Chondrocyte (in vitro differentiated cells): ENCODE data around the gene COX20. TPM values are rescaled to one million over a fixed set of nuclear protein-coding genes. Genes with fewer than 3 reads are reported as not detected.

ENCODE experiments used
- DNase-seq: peaks from one replicate; pipeline ENCODE4 v3.0.0; 2021; ENCODE audit warnings: mixed read lengths, low spot score
- H3K27ac Mint-ChIP-seq: one replicate; pipeline ENCODE4 v1.8.0; 2021; ENCODE audit warnings: mild to moderate bottlenecking, moderate library complexity, mixed read lengths; ENCODE audit not compliant: unreplicated experiment
- H3K27me3 Mint-ChIP-seq: 2 replicates; pipeline ENCODE4 v1.8.0; 2021; ENCODE audit warnings: low read depth, mixed read lengths
- H3K36me3 Mint-ChIP-seq: 2 replicates; pipeline ENCODE4 v1.8.0; 2021; ENCODE audit warnings: low read depth, mixed read lengths
- H3K4me1 Mint-ChIP-seq: 2 replicates; pipeline ENCODE4 v1.8.0; 2021; ENCODE audit warnings: low read depth, mild to moderate bottlenecking, mixed read lengths
- H3K4me3 Mint-ChIP-seq: one replicate; pipeline ENCODE4 v1.8.0; 2021; ENCODE audit warnings: mild to moderate bottlenecking, moderate library complexity, mixed read lengths; ENCODE audit not compliant: unreplicated experiment
- H3K9me3 Mint-ChIP-seq: 2 replicates; pipeline ENCODE4 v1.8.0; 2021; ENCODE audit warnings: low read depth, mixed read lengths
- CTCF ChIP-seq: fragments of 200-600 bp; sonication (generic); IDR thresholded peaks from 2 replicates; pipeline ENCODE4 v1.5.0; 2021; ENCODE audit warnings: antibody characterized with exemption, mild to moderate bottlenecking, moderate library complexity
- total RNA-seq: library from RNA; stranded (reverse); gene quantifications from 3 replicates; pipeline ENCODE4 v1.2.1, GENCODE V29; 2021

Gene COX20
- total RNA-seq, 1 donor from 2014 or later, result 36.6 TPM

DNA sequence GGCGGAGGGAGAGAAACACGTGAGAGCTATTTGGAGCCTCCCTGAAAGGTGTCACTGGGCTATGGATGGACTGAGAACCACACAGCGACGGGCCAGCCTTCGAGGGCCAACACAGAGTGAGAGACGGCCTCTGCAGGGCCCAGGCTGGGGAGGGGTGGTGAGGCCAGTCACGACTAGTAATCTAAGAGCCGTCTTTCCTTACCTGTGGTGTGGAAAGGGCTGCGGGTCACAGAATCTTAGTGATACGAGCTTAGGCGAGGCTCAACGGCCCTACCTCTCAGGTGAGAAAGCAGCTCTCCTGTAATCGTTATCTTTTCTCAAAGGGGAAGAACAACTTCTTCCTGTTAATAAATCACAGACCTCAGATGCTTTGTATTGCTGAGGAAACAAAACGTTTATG, 33.4 kb upstream of the COX20 start:
- no peaks in the 10 kb centered on the region for H3K36me3 Mint-ChIP-seq
- DNase-seq, result no peak
- H3K4me3 Mint-ChIP-seq, result no peak overlapping the region
- TF ChIP-seq CTCF, result no peak
- H3K27me3 Mint-ChIP-seq, result no peaks in the 10 kb centered on the region
- peaks cover 4% of the 10 kb centered on the region for H3K4me1 Mint-ChIP-seq
- no peak overlapping the region for H3K27ac Mint-ChIP-seq
- no peaks in the 10 kb centered on the region for H3K9me3 Mint-ChIP-seq

- Mint-ChIP-seq H3K4me3 (no peak overlapping the region), H3K27ac (no peak overlapping the region), H3K36me3 (no peaks in the 10 kb centered on the region), H3K9me3 (no peaks in the 10 kb centered on the region), H3K27me3 (no peaks in the 10 kb centered on the region), H3K4me1 (peaks cover 4% of the 10 kb centered on the region)
- no peak for DNase-seq
- no peak for TF ChIP-seq CTCF
These were observed 32.8 kb upstream of the COX20 start for GRCh38 chr1:244802556-244803239.

DNA sequence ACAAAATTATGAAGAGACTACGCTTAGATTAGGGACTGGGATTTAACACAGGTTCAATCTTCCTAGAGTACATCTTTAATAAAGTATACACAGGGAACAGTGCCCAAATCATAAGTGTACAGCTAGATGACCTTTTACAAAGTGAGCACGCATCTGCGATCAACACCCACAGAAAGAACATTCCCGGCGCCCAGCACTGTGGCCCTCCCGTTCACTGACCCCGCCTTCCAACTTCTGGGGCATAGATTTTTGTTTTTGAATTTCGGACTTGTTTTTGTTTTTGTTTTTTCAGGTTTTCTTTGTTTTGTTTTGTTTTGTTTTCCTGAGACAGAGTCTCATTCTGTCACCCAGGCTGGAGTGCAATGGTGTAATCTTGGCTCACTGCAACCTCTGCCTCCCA, 30.6 kb upstream of the COX20 start:
- H3K36me3 Mint-ChIP-seq, result no peaks in the 10 kb centered on the region
- TF ChIP-seq CTCF, result no peak
- H3K27ac Mint-ChIP-seq, result no peak overlapping the region
- H3K4me3 Mint-ChIP-seq, result no peak overlapping the region
- DNase-seq, result peak; percentile 13
- no peaks in the 10 kb centered on the region for H3K4me1 Mint-ChIP-seq
- no peaks in the 10 kb centered on the region for H3K9me3 Mint-ChIP-seq
- no peaks in the 10 kb centered on the region for H3K27me3 Mint-ChIP-seq

GRCh38 chr1:244807138-244807537, 28.3 kb upstream of the COX20 start:
- no peaks in the 10 kb centered on the region for H3K4me1 Mint-ChIP-seq
- no peak overlapping the region for H3K27ac Mint-ChIP-seq
- no peaks in the 10 kb centered on the region for H3K27me3 Mint-ChIP-seq
- DNase-seq, result no peak
- no peak overlapping the region for H3K4me3 Mint-ChIP-seq
- H3K36me3 Mint-ChIP-seq, result peaks cover 2% of the 10 kb centered on the region
- H3K9me3 Mint-ChIP-seq, result no peaks in the 10 kb centered on the region
- no peak for TF ChIP-seq CTCF

DNA sequence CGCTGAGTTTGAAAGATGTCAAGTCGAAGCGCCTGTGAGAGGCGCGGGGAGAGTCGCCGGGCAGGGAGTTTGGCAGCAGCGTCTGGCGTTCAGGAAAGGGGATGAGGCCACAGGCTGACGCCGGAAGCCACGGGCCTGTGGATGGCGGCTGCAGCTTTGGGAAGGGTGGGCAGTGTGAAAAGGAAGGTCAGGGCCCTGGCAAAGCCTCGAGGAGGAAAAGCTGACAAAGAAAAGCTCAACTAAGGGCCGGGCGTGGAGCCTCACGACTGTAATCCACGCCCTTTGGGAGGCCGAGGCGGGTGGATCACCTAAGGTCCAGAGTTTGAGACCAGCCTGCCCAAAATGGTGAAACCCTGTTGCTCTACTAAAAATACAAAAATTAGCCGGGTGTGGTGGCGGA, 25.2 kb upstream of the COX20 start:
- no peak overlapping the region for H3K27ac Mint-ChIP-seq

More for the DNA sequence above, 25.2 kb upstream of the COX20 start:
- DNase-seq, result no peak
- no peak for TF ChIP-seq CTCF
- H3K4me3 Mint-ChIP-seq, result no peak overlapping the region
- no peaks in the 10 kb centered on the region for H3K4me1 Mint-ChIP-seq
- no peaks in the 10 kb centered on the region for H3K9me3 Mint-ChIP-seq
- H3K36me3 Mint-ChIP-seq, result peaks cover 2% of the 10 kb centered on the region
- peaks cover 5% of the 10 kb centered on the region for H3K27me3 Mint-ChIP-seq
